Keratinocyte (primary cell): Measurements from ENCODE around the gene TAS2R50.

ENCODE experiments used
- CTCF ChIP-seq, 3 experiments: IDR thresholded peaks in 1 of 3; conservative IDR thresholded peaks in 1 of 3; optimal IDR thresholded peaks in 1 of 3; 2 replicates in 2 of 3; 3 replicates in 1 of 3; pipeline versions ENCODE3 to v1.5.1; 2011; ENCODE audit warnings: low read length in 3 of 3, mild to moderate bottlenecking in 3 of 3, moderate library complexity in 2 of 3, control low read depth in 1 of 3, inconsistent platforms in 1 of 3; ENCODE audit not compliant: insufficient read depth in 2 of 3; ENCODE audit errors: extremely low read depth in 1 of 3
- EZH2 ChIP-seq: IDR thresholded peaks from one replicate; pipeline ENCODE4 v1.6.1; 2012; ENCODE audit warnings: inconsistent platforms, mild to moderate bottlenecking, low read length, moderate library complexity

- TF ChIP-seq CTCF (optimal IDR thresholded peaks at IDR 0.05 in 1 of 3, IDR thresholded peaks at IDR 0.05 in 1 of 3, conservative IDR thresholded peaks at IDR 0.05 in 1 of 3; ENCODE audit: extremely low read depth in 1 of 3, insufficient read depth in 2 of 3, low read length in 3 of 3) = no peak
- no peak for TF ChIP-seq EZH2
Measured at GRCh38 chr12:10956085-10956484, 30.6 kb downstream of the TAS2R50 start.
